Sigmoid colon (tissue), 7 donors: ENCODE measurements around the gene TPH2. TPM values are rescaled to one million over a fixed set of nuclear protein-coding genes. Genes with fewer than 3 reads are reported as not detected.

Source experiments
- DNase-seq: peaks from one replicate; pipeline ENCODE4 v3.0.0-alpha.2; 2019
- H3K27ac ChIP-seq, 4 donors: fragments of 200-600 bp; sonication (generic); one replicate each; pipeline ENCODE4 v1.5.1; 2016 to 2019; ENCODE audit warnings: mild to moderate bottlenecking in 1 of 4
- H3K27me3 ChIP-seq, 3 donors: fragments of 200-600 bp; sonication (generic); one replicate each; pipeline ENCODE4 v1.5.1; 2019; ENCODE audit warnings: mild to moderate bottlenecking in 1 of 3
- H3K36me3 ChIP-seq, 4 donors: fragments of 200-600 bp; sonication (generic); one replicate each; pipeline ENCODE4 v1.5.1; 2016 to 2019
- H3K4me1 ChIP-seq, 4 donors: fragments of 200-600 bp; sonication (generic); one replicate each; pipeline ENCODE4 v1.5.1; 2017 to 2019
- H3K4me3 ChIP-seq, 4 donors: fragments of 200-600 bp; sonication (generic); one replicate each; pipeline ENCODE4 v1.5.1; 2017 to 2019; ENCODE audit warnings: mild to moderate bottlenecking in 2 of 4, moderate library complexity in 1 of 4
- H3K9me3 ChIP-seq, 4 donors: fragments of 200-600 bp in 3 of 4; sonication (generic) in 3 of 4; one replicate each; pipeline versions ENCODE4 v1.5.1 to v1.6.1; 2013 to 2019
- EP300 ChIP-seq, 4 donors: sonication (generic); formaldehyde crosslinking; IDR thresholded peaks; one replicate each; pipeline ENCODE4 v1.6.1; 2017; ENCODE audit warnings: antibody characterized with exemption in 4 of 4
- POLR2A ChIP-seq, 2 donors: fragments of 450-650 bp; IDR thresholded peaks; one replicate each; pipeline ENCODE4 v1.6.1; 2016; ENCODE audit warnings: antibody characterized with exemption in 2 of 2, mild to moderate bottlenecking in 2 of 2, moderate library complexity in 2 of 2
- POLR2AphosphoS5 ChIP-seq, 4 donors: sonication (generic); formaldehyde crosslinking; IDR thresholded peaks; one replicate each; pipeline ENCODE4 v1.6.1; 2017; ENCODE audit warnings: antibody characterized with exemption in 4 of 4
- WGBS, 2 donors: extraction: QIAGEN DNeasy Blood & Tissue Kit; methylation state at CpG; one replicate each; pipeline ENCODE4 v1.1.7; 2013; 5-methylcytosine and 5-hydroxymethylcytosine counted together
- intact Hi-C: fragments of 100-400 bp; cut with DNase I; formaldehyde crosslinking; loops from one replicate; pipeline ENCODE4 v1.15.1; 2023
- polyA plus RNA-seq, 3 donors: library from polyadenylated mRNA; stranded (reverse); fragments of 200-250 nt; gene quantifications; one replicate each; pipeline ENCODE4 v1.2.3, GENCODE V29; 2013
- total RNA-seq, 4 donors: library from RNA; depleted of rRNA; stranded (reverse); fragments of >200 nt; gene quantifications; one replicate each; pipeline ENCODE4 v1.1.0, GENCODE V29; 2016
- TF ChIP-seq, protein P1 (sequence below), 4 experiments: fragments of 450-650 bp in 3 of 4; fragments of 200-600 bp in 1 of 4; IDR thresholded peaks; one replicate each; pipeline ENCODE4 v1.5.1; 2016 to 2019; ENCODE audit warnings: antibody characterized with exemption in 4 of 4, mild to moderate bottlenecking in 3 of 4, moderate library complexity in 2 of 4
- donor health status: healthy with polysubstance abuse.
- donor health status: Bipolar disorder and iron deficiency.
- donor health status: healthy.

TPH2 gene
- total and polyA plus RNA-seq, 7 donors: 0.14 to 0.55 (median 0.36) TPM; not detected in 4

DNA sequence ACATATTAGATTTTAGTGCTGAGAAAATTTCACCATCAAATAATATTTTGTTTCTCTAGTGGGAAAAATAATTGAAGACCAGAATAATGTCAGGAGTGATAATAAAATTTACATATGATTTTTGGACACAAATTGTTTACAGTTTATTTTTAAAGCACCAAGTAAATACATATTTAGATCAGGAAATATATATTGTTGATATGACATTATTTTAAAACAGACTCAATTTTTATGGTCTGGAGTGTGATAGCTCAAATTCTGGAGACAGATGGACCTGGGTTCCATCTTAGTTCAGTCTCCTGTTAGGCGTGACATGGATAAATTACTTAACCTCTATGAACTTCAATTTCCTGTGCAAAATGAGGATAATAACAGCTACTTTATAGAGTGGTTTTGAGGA lies 135.4 kb downstream of the TPH2 start:
- intact Hi-C loops: no loop called here

DNA sequence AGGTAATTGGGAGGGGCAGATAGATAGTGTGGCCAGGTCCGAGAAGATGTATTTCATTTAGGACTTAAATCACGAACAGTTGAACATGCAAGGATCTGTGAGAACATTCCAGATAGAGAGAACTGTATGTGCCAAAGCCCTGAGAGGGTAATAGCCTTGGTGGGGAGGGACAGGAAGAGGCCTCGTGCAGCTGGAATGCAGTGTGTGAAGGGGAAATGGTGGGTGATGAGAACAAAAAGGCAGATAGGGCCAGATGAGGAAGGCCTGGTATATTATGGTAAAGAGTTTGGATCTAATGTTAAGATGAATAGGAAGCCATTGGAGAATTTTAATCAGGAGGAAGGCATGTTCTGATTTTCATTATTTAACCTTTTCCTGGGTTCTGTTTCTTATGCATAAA lies 136.3 kb downstream of the TPH2 start:
- intact Hi-C loops: no loop called here
- no peak for DNase-seq
- WGBS, 2 donors: 55 to 59% methylated on average over 3 of the region's 3 CpGs
- no peak for TF ChIP-seq POLR2AphosphoS5 (IDR thresholded peaks at IDR 0.05)
- no peak for TF ChIP-seq POLR2A (IDR thresholded peaks at IDR 0.05)
- no peak for TF ChIP-seq EP300 (IDR thresholded peaks at IDR 0.05)
- TF ChIP-seq, protein P1, sequence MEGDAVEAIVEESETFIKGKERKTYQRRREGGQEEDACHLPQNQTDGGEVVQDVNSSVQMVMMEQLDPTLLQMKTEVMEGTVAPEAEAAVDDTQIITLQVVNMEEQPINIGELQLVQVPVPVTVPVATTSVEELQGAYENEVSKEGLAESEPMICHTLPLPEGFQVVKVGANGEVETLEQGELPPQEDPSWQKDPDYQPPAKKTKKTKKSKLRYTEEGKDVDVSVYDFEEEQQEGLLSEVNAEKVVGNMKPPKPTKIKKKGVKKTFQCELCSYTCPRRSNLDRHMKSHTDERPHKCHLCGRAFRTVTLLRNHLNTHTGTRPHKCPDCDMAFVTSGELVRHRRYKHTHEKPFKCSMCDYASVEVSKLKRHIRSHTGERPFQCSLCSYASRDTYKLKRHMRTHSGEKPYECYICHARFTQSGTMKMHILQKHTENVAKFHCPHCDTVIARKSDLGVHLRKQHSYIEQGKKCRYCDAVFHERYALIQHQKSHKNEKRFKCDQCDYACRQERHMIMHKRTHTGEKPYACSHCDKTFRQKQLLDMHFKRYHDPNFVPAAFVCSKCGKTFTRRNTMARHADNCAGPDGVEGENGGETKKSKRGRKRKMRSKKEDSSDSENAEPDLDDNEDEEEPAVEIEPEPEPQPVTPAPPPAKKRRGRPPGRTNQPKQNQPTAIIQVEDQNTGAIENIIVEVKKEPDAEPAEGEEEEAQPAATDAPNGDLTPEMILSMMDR (IDR thresholded peaks at IDR 0.05): no peak
- H3K36me3 ChIP-seq: no peaks in the 10 kb centered on the region
- no peak overlapping the region for H3K27ac ChIP-seq
- H3K4me1 ChIP-seq: peaks cover 0 to 13% (median 0%) of the 10 kb centered on the region in 4 donors
- no peak overlapping the region for H3K4me3 ChIP-seq
- H3K27me3 ChIP-seq: no peaks in the 10 kb centered on the region
- H3K9me3 ChIP-seq: no peaks in the 10 kb centered on the region

More for the DNA sequence above, 135.4 kb downstream of the TPH2 start:
- Histone ChIP-seq H3K36me3 (no peaks in the 10 kb centered on the region), H3K4me1 (peaks cover 0 to 13% (median 0%) of the 10 kb centered on the region in 4 donors), H3K27me3 (no peaks in the 10 kb centered on the region), H3K4me3 (no peak overlapping the region), H3K27ac (no peak overlapping the region), H3K9me3 (no peaks in the 10 kb centered on the region)
- no peak for DNase-seq
- TF ChIP-seq POLR2A (IDR thresholded peaks at IDR 0.05) (no peak), EP300 (IDR thresholded peaks at IDR 0.05) (no peak), POLR2AphosphoS5 (IDR thresholded peaks at IDR 0.05) (no peak)
- TF ChIP-seq, protein P1 (IDR thresholded peaks at IDR 0.05): no peak
- 62 to 79% methylated on average over 1 of the region's 1 CpG for WGBS, 2 donors

DNA sequence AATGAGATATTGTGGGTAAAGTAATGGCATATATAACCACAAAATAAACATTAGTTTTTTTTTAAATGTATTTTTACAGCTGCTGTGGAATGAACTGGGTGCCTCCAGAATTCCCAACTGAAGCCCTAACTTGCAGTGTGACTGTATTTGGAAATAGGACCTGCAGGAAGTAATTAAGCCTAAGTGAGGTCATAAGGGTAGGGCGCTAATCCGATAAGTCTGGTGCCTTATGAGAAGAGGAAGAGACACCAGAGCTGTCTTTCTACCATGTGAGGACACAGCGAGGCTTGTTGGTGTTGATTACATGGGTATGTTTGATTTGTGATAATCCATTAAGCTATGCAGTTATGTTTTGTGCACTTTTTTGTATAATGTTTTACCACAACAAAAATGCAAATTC lies 136.8 kb downstream of the TPH2 start:
- peaks cover 0 to 13% (median 0%) of the 10 kb centered on the region in 4 donors for H3K4me1 ChIP-seq
- WGBS, 2 donors: 15 to 54% methylated on average over 3 of the region's 3 CpGs
- no peak overlapping the region for H3K27ac ChIP-seq
- H3K9me3 ChIP-seq: no peaks in the 10 kb centered on the region
- DNase-seq: no peak
- TF ChIP-seq POLR2AphosphoS5 (IDR thresholded peaks at IDR 0.05) (no peak), POLR2A (IDR thresholded peaks at IDR 0.05) (no peak), EP300 (IDR thresholded peaks at IDR 0.05) (no peak)
- TF ChIP-seq, protein P1 (IDR thresholded peaks at IDR 0.05): no peak
- no peak overlapping the region for H3K4me3 ChIP-seq
- intact Hi-C loops: no loop called here
- no peaks in the 10 kb centered on the region for H3K27me3 ChIP-seq
- H3K36me3 ChIP-seq: no peaks in the 10 kb centered on the region

DNA sequence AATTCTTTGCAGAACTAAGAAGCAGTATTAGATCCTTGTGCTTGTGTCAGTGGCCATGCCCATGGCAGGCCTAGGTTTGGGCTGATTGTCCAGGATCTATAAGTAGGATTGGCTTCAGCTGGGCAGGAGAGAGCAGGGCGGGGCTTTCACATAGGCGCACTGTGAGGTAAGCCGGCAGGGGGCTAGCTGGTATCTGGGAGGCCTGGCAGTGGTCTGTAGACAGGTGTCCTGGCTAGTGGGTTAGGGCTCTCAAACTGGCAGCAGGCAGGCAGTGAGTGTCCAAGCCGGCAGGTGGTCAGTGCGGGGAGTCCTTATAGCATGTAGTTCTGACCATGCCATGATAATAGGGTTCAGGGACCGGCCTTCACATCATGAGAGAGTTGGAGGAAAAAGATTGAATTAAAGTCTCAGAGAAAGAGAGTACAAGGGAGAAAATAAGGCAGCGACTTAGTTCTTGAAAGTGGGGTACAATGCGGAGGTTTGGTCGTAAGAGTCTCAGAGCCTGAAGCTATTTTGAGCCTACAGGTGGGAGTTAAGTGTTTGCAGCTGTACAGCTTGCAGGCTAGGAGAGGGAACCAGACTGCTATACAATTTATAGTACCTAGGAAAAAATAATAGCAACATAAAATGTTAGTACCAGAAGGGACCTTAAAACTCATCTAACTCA lies 137.4 kb downstream of the TPH2 start:
- Histone ChIP-seq H3K27ac (no peak overlapping the region), H3K9me3 (no peaks in the 10 kb centered on the region), H3K27me3 (no peaks in the 10 kb centered on the region), H3K36me3 (no peaks in the 10 kb centered on the region), H3K4me3 (no peak overlapping the region), H3K4me1 (peaks cover 0 to 13% (median 0%) of the 10 kb centered on the region in 4 donors)
- intact Hi-C loops: no loop called here
- WGBS, 2 donors: 85 to 92% methylated on average over 9 of the region's 9 CpGs
- DNase-seq: no peak
- no peak for TF ChIP-seq POLR2A (IDR thresholded peaks at IDR 0.05)
- TF ChIP-seq EP300 (IDR thresholded peaks at IDR 0.05): no peak
- TF ChIP-seq, protein P1 (IDR thresholded peaks at IDR 0.05): no peak
- TF ChIP-seq POLR2AphosphoS5 (IDR thresholded peaks at IDR 0.05): no peak

- H3K27me3 ChIP-seq: no peaks in the 10 kb centered on the region
- no peak overlapping the region for H3K27ac ChIP-seq
- intact Hi-C loops: no loop called here
- 52 to 78% methylated on average over 3 of the region's 3 CpGs for WGBS, 2 donors
- TF ChIP-seq POLR2AphosphoS5 (IDR thresholded peaks at IDR 0.05) (no peak), POLR2A (IDR thresholded peaks at IDR 0.05) (no peak), EP300 (IDR thresholded peaks at IDR 0.05) (no peak)
- TF ChIP-seq, protein P1 (IDR thresholded peaks at IDR 0.05): no peak
- peaks cover 0 to 13% (median 0%) of the 10 kb centered on the region in 4 donors for H3K4me1 ChIP-seq
- H3K36me3 ChIP-seq: no peaks in the 10 kb centered on the region
- DNase-seq: no peak
- no peak overlapping the region for H3K4me3 ChIP-seq
- no peaks in the 10 kb centered on the region for H3K9me3 ChIP-seq
Observed at GRCh38 chr12:72076558-72076915, 137.9 kb downstream of the TPH2 start.
